HEK293 (cell line): Measurements from ENCODE around the gene SAMD1.

Source experiments
- CTCF ChIP-seq: fragments of 450-650 bp; formaldehyde crosslinking; IDR thresholded peaks from 2 replicates; pipeline ENCODE4 v1.5.1; 2016; ENCODE audit warnings: missing biosample characterization, missing genetic modification characterization
- ELK4 ChIP-seq: IDR thresholded peaks from 2 replicates; pipeline ENCODE4 v1.6.1; 2011; ENCODE audit warnings: mild to moderate bottlenecking, low read depth, low read length, borderline replicate concordance
- HOXA7 ChIP-seq: sonication (generic); formaldehyde crosslinking; IDR thresholded peaks from 2 replicates; pipeline ENCODE4 v1.8.1; 2022; ENCODE audit warnings: missing genetic modification reagents, borderline replicate concordance
- PRDM10 ChIP-seq: fragments of 450-650 bp; formaldehyde crosslinking; IDR thresholded peaks from 2 replicates; pipeline ENCODE4 v1.5.1; 2016; ENCODE audit warnings: missing biosample characterization, missing genetic modification characterization
- REST ChIP-seq: fragments of 450-650 bp; formaldehyde crosslinking; IDR thresholded peaks from 2 replicates; pipeline ENCODE4 v1.5.1; 2016; ENCODE audit warnings: missing biosample characterization, missing genetic modification characterization
- ZBTB20 ChIP-seq: fragments of 450-650 bp; formaldehyde crosslinking; IDR thresholded peaks from 2 replicates; pipeline ENCODE4 v1.5.1; 2016; ENCODE audit warnings: missing biosample characterization, missing genetic modification characterization
- ZNF121 ChIP-seq: fragments of 450-650 bp; formaldehyde crosslinking; IDR thresholded peaks from 2 replicates; pipeline ENCODE4 v1.5.1; 2016; ENCODE audit warnings: missing biosample characterization, missing genetic modification characterization
- ZNF155 ChIP-seq: fragments of 450-650 bp; formaldehyde crosslinking; IDR thresholded peaks from 2 replicates; pipeline ENCODE4 v1.5.1; 2016; ENCODE audit warnings: missing biosample characterization, missing genetic modification characterization
- ZNF24 ChIP-seq: fragments of 450-650 bp; formaldehyde crosslinking; IDR thresholded peaks from 2 replicates; pipeline ENCODE4 v1.5.1; 2016; ENCODE audit warnings: missing biosample characterization, missing genetic modification characterization
- ZNF561 ChIP-seq: fragments of 450-650 bp; IDR thresholded peaks from 2 replicates; pipeline ENCODE4 v1.5.1; 2018; ENCODE audit warnings: missing biosample characterization, missing genetic modification characterization, borderline replicate concordance

- no peak for TF ChIP-seq ZBTB20 (tag by site-specific recombination)
- TF ChIP-seq PRDM10 (tag by site-specific recombination), result no peak
- no peak for TF ChIP-seq HOXA7
- no peak for TF ChIP-seq ZNF24 (tag by site-specific recombination)
- TF ChIP-seq CTCF, result no peak
- no peak for TF ChIP-seq REST (tag by site-specific recombination)
- no peak for TF ChIP-seq ZNF155 (tag by site-specific recombination)
- TF ChIP-seq ZNF121 (tag by site-specific recombination), result peak; percentile 77; the same call in 1 of the 2 replicates
- TF ChIP-seq ZNF561 (tag by site-specific recombination), result no peak
- TF ChIP-seq ELK4, result no peak
Measured at GRCh38 chr19:14096272-14096992, 5.9 kb upstream of the SAMD1 start.
